Liver (tissue), 9 donors: ENCODE data around the gene MPV17. TPM values are rescaled to one million over a fixed set of nuclear protein-coding genes. Genes with fewer than 3 reads are reported as not detected.

ENCODE experiments used
- DNase-seq: peaks from one replicate; pipeline ENCODE4 v3.0.0-alpha.2; 2017; ENCODE audit warnings: low spot score
- H3K27ac ChIP-seq, 2 donors: one replicate each; pipeline ENCODE4 v1.7.0; 2013; ENCODE audit warnings: inconsistent platforms in 2 of 2, low read length in 2 of 2, control low read depth in 1 of 2, low read depth in 1 of 2, mild to moderate bottlenecking in 1 of 2
- H3K27me3 ChIP-seq, 4 donors: one replicate each; pipeline versions ENCODE4 v1.6.1 to v1.7.0; 2013; ENCODE audit warnings: low read length in 3 of 4, inconsistent platforms in 1 of 4, mild to moderate bottlenecking in 1 of 4, moderate library complexity in 1 of 4; ENCODE audit not compliant: control insufficient read depth in 4 of 4, insufficient read depth in 4 of 4
- H3K36me3 ChIP-seq, 4 donors: one replicate each; pipeline versions ENCODE4 v1.6.1 to v1.7.0; 2013; ENCODE audit warnings: low read length in 3 of 4, mild to moderate bottlenecking in 3 of 4, low read depth in 1 of 4, moderate library complexity in 1 of 4; ENCODE audit not compliant: control insufficient read depth in 4 of 4, insufficient read depth in 3 of 4
- H3K4me1 ChIP-seq, 4 donors: one replicate each; pipeline versions ENCODE4 v1.6.1 to v1.7.0; 2013; ENCODE audit warnings: low read length in 3 of 4, mild to moderate bottlenecking in 3 of 4, moderate library complexity in 1 of 4; ENCODE audit not compliant: control insufficient read depth in 4 of 4, insufficient read depth in 4 of 4
- H3K4me3 ChIP-seq, 3 donors: one replicate each; pipeline versions ENCODE4 v1.6.1 to v1.7.0; 2013; ENCODE audit warnings: low read length in 3 of 3, control low read depth in 1 of 3, low read depth in 1 of 3, mild to moderate bottlenecking in 1 of 3
- H3K9ac ChIP-seq, 2 donors: one replicate each; pipeline ENCODE4 v1.7.0; 2013; ENCODE audit warnings: low read length in 2 of 2, mild to moderate bottlenecking in 2 of 2, moderate library complexity in 2 of 2, control low read depth in 1 of 2, low read depth in 1 of 2
- H3K9me3 ChIP-seq, 4 donors: one replicate each; pipeline versions ENCODE4 v1.6.1 to v1.7.0; 2013; ENCODE audit warnings: low read length in 3 of 4; ENCODE audit not compliant: control insufficient read depth in 4 of 4
- FOXA1 ChIP-seq: IDR thresholded peaks from 2 replicates; pipeline ENCODE4 v1.6.1; 2016; ENCODE audit warnings: antibody characterized with exemption
- FOXA2 ChIP-seq: IDR thresholded peaks from 2 replicates; pipeline ENCODE4 v1.6.1; 2016; ENCODE audit warnings: antibody characterized with exemption
- GABPA ChIP-seq, 2 donors: IDR thresholded peaks in 1 of 2; conservative IDR thresholded peaks in 1 of 2; 2 replicates each; pipeline ENCODE4 v1.6.1; 2016; ENCODE audit warnings: antibody characterized with exemption in 2 of 2, mild to moderate bottlenecking in 1 of 2, moderate library complexity in 1 of 2
- HNF4A ChIP-seq, 2 donors: conservative IDR thresholded peaks; 2 replicates each; pipeline ENCODE4 v1.6.1; 2016; ENCODE audit warnings: antibody characterized with exemption in 2 of 2, mild to moderate bottlenecking in 2 of 2
- JUND ChIP-seq, 2 donors: IDR thresholded peaks; 2 replicates each; pipeline ENCODE4 v1.6.1; 2016; ENCODE audit warnings: antibody characterized with exemption in 2 of 2
- NR2F2 ChIP-seq: IDR thresholded peaks from 2 replicates; pipeline ENCODE4 v1.6.1; 2016; ENCODE audit warnings: antibody characterized with exemption
- RAD21 ChIP-seq, 2 donors: IDR thresholded peaks; 2 replicates each; pipeline ENCODE4 v1.6.1; 2016; ENCODE audit warnings: antibody characterized with exemption in 2 of 2, mild to moderate bottlenecking in 2 of 2
- RXRA ChIP-seq, 2 donors: IDR thresholded peaks; 2 replicates each; pipeline ENCODE4 v1.6.1; 2017 to 2018; ENCODE audit warnings: antibody characterized with exemption in 2 of 2, mild to moderate bottlenecking in 1 of 2
- SP1 ChIP-seq: IDR thresholded peaks from 2 replicates; pipeline ENCODE4 v1.6.1; 2018; ENCODE audit warnings: antibody characterized with exemption, mild to moderate bottlenecking
- TAF1 ChIP-seq: conservative IDR thresholded peaks from 2 replicates; pipeline ENCODE4 v1.6.1; 2016; ENCODE audit warnings: antibody characterized with exemption, mild to moderate bottlenecking
- YY1 ChIP-seq: IDR thresholded peaks from 2 replicates; pipeline ENCODE4 v1.6.1; 2016; ENCODE audit warnings: antibody characterized with exemption, mild to moderate bottlenecking
- WGBS: extraction: QIAGEN DNeasy Blood & Tissue Kit; methylation state at CpG from one replicate; pipeline ENCODE4 v1.1.7; 2013; 5-methylcytosine and 5-hydroxymethylcytosine counted together
- polyA plus RNA-seq, 2 donors: library from polyadenylated mRNA; stranded (reverse) in 1 of 2; unstranded in 1 of 2; fragments of 200-250 nt in 1 of 2; fragments of >200 nt in 1 of 2; fragmentation: Nextera tagmentation in 1 of 2; extraction: Ambion mirVana in 1 of 2; gene quantifications; one replicate each; pipeline versions ENCODE4 v1.2.1 to v1.2.3, GENCODE V29; 2013 to 2015
- total RNA-seq, 2 donors: library from RNA; depleted of rRNA; stranded (reverse); fragments of >200 nt; gene quantifications; one replicate each; pipeline ENCODE4 v1.2.3, GENCODE V29; 2014
- TF ChIP-seq, protein P1 (sequence below): IDR thresholded peaks from 2 replicates; pipeline ENCODE4 v1.6.1; 2016; ENCODE audit warnings: antibody characterized with exemption
- TF ChIP-seq, protein P2 (sequence below): IDR thresholded peaks from 2 replicates; pipeline ENCODE4 v1.6.1; 2016; ENCODE audit warnings: antibody characterized with exemption
- TF ChIP-seq, protein P3 (sequence below): IDR thresholded peaks from 2 replicates; pipeline ENCODE4 v1.6.1; 2016; ENCODE audit warnings: antibody characterized with exemption, mild to moderate bottlenecking
- donor health status: healthy.
- donor health status: healthy.
- donor health status: healthy.
- donor health status: healthy.
- donor health status: healthy.

MPV17 gene
- total and polyA plus RNA-seq, 4 donors: 13.9 to 29.6 (median 21.8) TPM

DNA sequence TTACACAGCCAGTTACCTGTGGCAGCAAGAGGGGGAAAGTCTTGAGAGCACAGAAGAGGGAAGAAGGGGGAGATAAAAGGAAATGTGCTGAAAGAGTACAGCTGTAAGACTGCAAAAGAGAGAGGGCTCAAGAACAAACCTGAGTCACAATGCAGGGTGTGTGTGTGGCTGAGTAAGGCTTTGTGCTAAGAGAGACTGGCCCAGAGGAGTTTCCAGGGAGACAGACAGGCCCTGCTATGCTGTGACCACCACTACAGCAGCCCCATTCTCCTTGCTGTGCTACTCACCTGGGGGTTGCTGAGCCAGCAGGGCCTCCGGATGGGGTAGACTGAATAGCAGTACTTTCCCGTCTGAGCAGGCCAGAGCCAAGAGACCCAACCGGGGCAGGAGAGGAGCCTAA lies 12.4 kb upstream of the MPV17 start:
- WGBS: 96% methylated on average over 3 of the region's 3 CpGs
- no peaks in the 10 kb centered on the region for H3K4me1 ChIP-seq
- no peaks in the 10 kb centered on the region for H3K9me3 ChIP-seq
- H3K4me3 ChIP-seq: no peak overlapping the region
- peaks cover 15 to 71% (median 51%) of the 10 kb centered on the region in 4 donors for H3K36me3 ChIP-seq
- TF ChIP-seq RAD21 (IDR thresholded peaks at IDR 0.05) (no peak), HNF4A (conservative IDR thresholded peaks at IDR 0.05) (no peak), FOXA2 (no peak), TAF1 (no peak), SP1 (no peak), YY1 (no peak)
- TF ChIP-seq, protein P1, sequence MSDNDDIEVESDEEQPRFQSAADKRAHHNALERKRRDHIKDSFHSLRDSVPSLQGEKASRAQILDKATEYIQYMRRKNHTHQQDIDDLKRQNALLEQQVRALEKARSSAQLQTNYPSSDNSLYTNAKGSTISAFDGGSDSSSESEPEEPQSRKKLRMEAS: no peak
- TF ChIP-seq, protein P2, sequence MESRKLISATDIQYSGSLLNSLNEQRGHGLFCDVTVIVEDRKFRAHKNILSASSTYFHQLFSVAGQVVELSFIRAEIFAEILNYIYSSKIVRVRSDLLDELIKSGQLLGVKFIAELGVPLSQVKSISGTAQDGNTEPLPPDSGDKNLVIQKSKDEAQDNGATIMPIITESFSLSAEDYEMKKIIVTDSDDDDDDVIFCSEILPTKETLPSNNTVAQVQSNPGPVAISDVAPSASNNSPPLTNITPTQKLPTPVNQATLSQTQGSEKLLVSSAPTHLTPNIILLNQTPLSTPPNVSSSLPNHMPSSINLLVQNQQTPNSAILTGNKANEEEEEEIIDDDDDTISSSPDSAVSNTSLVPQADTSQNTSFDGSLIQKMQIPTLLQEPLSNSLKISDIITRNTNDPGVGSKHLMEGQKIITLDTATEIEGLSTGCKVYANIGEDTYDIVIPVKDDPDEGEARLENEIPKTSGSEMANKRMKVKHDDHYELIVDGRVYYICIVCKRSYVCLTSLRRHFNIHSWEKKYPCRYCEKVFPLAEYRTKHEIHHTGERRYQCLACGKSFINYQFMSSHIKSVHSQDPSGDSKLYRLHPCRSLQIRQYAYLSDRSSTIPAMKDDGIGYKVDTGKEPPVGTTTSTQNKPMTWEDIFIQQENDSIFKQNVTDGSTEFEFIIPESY: no peak
- no peak for DNase-seq
- H3K27me3 ChIP-seq: no peaks in the 10 kb centered on the region
- H3K27ac ChIP-seq: no peak overlapping the region
- H3K9ac ChIP-seq: no peak overlapping the region

DNA sequence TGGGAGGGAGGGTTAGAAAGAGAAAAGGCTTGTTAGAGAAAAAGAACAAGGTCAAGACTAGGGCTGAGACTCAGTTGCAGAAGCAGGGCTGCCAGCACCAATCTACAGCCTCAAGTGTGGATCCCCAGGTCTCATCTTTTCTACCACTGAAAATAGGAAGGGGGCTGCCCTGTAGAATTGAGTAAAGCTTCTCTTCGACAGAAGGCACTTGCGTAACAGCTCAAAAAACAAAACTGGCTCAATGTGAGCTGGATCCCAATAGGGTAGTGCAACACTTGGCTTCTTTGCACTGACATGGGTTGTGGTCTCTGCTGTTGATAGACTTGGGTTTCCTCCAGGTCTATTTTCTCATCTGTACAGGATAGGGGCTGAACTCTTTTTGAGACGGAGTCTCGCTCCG lies 1.8 kb upstream of the MPV17 start:
- DNase-seq: no peak
- no peaks in the 10 kb centered on the region for H3K9me3 ChIP-seq
- 82% methylated on average over 5 of the region's 5 CpGs for WGBS
- no peak overlapping the region for H3K4me3 ChIP-seq
- no peak overlapping the region for H3K9ac ChIP-seq
- peaks cover 5 to 22% (median 15%) of the 10 kb centered on the region in 4 donors for H3K4me1 ChIP-seq
- H3K36me3 ChIP-seq: peaks cover 6 to 34% (median 32%) of the 10 kb centered on the region in 4 donors
- no peaks in the 10 kb centered on the region for H3K27me3 ChIP-seq
- H3K27ac ChIP-seq: no peak overlapping the region
- TF ChIP-seq FOXA1 (no peak), JUND (IDR thresholded peaks at IDR 0.05) (no peak), FOXA2 (no peak), SP1 (no peak), GABPA (IDR thresholded peaks at IDR 0.05 in 1 of 2, conservative IDR thresholded peaks at IDR 0.05 in 1 of 2) (no peak), RAD21 (IDR thresholded peaks at IDR 0.05) (no peak), RXRA (IDR thresholded peaks at IDR 0.05) (no peak), HNF4A (conservative IDR thresholded peaks at IDR 0.05) (no peak), YY1 (no peak), NR2F2 (no peak)
- TF ChIP-seq, protein P1: no peak
- TF ChIP-seq, protein P3, sequence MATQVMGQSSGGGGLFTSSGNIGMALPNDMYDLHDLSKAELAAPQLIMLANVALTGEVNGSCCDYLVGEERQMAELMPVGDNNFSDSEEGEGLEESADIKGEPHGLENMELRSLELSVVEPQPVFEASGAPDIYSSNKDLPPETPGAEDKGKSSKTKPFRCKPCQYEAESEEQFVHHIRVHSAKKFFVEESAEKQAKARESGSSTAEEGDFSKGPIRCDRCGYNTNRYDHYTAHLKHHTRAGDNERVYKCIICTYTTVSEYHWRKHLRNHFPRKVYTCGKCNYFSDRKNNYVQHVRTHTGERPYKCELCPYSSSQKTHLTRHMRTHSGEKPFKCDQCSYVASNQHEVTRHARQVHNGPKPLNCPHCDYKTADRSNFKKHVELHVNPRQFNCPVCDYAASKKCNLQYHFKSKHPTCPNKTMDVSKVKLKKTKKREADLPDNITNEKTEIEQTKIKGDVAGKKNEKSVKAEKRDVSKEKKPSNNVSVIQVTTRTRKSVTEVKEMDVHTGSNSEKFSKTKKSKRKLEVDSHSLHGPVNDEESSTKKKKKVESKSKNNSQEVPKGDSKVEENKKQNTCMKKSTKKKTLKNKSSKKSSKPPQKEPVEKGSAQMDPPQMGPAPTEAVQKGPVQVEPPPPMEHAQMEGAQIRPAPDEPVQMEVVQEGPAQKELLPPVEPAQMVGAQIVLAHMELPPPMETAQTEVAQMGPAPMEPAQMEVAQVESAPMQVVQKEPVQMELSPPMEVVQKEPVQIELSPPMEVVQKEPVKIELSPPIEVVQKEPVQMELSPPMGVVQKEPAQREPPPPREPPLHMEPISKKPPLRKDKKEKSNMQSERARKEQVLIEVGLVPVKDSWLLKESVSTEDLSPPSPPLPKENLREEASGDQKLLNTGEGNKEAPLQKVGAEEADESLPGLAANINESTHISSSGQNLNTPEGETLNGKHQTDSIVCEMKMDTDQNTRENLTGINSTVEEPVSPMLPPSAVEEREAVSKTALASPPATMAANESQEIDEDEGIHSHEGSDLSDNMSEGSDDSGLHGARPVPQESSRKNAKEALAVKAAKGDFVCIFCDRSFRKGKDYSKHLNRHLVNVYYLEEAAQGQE: no peak
- TF ChIP-seq, protein P2: no peak
